ENCODE data around the gene SEMA3B. TPM values are rescaled to one million over a fixed set of nuclear protein-coding genes. Genes with fewer than 3 reads are reported as not detected.

Gene SEMA3B
- total and polyA plus RNA-seq, 12 donors: 14.9 to 46.7 (median 21.9) TPM

- no peak overlapping the region for H3K27ac ChIP-seq
- H3K36me3 ChIP-seq: peaks cover 0 to 2% (median 0%) of the 10 kb centered on the region in 9 donors
- H3K9me3 ChIP-seq: no peaks in the 10 kb centered on the region
- DNase-seq: no peak
- no peak for ATAC-seq
- H3K27me3 ChIP-seq: no peaks in the 10 kb centered on the region
- whole genome bisulfite sequencing, 2 donors: 64 to 91% methylated on average over 4 of the region's 4 CpGs
- intact Hi-C loops (cut with DNase I): no loop called here
- no peak overlapping the region for H3K4me3 ChIP-seq
- TF ChIP-seq, protein P1, sequence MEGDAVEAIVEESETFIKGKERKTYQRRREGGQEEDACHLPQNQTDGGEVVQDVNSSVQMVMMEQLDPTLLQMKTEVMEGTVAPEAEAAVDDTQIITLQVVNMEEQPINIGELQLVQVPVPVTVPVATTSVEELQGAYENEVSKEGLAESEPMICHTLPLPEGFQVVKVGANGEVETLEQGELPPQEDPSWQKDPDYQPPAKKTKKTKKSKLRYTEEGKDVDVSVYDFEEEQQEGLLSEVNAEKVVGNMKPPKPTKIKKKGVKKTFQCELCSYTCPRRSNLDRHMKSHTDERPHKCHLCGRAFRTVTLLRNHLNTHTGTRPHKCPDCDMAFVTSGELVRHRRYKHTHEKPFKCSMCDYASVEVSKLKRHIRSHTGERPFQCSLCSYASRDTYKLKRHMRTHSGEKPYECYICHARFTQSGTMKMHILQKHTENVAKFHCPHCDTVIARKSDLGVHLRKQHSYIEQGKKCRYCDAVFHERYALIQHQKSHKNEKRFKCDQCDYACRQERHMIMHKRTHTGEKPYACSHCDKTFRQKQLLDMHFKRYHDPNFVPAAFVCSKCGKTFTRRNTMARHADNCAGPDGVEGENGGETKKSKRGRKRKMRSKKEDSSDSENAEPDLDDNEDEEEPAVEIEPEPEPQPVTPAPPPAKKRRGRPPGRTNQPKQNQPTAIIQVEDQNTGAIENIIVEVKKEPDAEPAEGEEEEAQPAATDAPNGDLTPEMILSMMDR (IDR thresholded peaks at IDR 0.05): no peak
- peaks cover 1 to 51% (median 18%) of the 10 kb centered on the region in 9 donors for H3K4me1 ChIP-seq
These were observed 35.8 kb upstream of the SEMA3B start for GRCh38 chr3:50233176-50233575.

DNA sequence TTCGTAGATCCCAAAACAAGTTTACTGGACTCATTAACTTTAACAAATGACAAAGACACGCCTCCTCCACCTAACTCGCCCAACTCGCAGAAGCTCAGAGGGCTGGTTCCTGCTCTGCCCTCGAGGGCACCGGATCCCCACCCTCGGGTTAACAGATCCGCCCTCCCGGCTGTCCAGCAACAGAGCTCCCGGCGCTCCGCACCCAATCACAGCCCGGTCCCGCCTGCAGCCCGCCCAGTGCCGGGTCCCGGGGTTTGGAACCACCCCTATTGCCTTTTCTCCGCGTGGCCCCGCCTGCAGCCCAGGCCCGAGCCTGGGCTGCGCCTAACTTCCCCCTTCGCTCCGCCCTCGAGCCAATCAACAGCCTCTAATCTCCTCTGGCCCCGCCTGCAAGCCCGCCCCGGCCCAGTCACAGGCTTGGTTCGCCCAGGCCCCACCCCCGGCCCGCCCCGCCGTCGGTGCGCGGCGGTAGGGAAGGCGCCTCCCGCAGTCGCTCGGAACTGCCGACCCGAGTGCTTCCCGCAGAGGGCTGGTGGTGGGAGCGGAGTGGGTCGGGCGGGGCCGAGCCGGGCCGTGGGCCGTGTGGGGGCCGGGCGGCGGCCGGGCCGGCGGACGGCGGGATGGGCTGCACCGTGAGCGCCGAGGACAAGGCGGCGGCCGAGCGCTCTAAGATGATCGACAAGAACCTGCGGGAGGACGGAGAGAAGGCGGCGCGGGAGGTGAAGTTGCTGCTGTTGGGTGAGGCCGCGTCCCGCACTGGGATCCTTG is 33.0 kb upstream of the SEMA3B start, which contains the start of gene GNAI2:
Gene GNAI2 (plus strand): TSS at position 489 of the 768 bp plus-strand sequence. CDS start 132 bp downstream, at position 621.
- peak; percentile 98 to 99 for DNase-seq
- peak; percentile 91 to 95 (median 92) for ATAC-seq
- intact Hi-C loops (cut with DNase I): loop anchor here in 1 of 10 donors (5.0 kb wide), 1 partner anchor 86 kb away; the partner anchor contains the start of gene HYAL2
- peak within 1 kb of the TSS; percentile 86 to 100 (median 94) for H3K27ac ChIP-seq
- TF ChIP-seq, protein P1 (IDR thresholded peaks at IDR 0.05): no peak
- WGBS, 2 donors: 1% methylated on average over 68 to 75 of the region's 75 CpGs
- no peaks in the 10 kb centered on the region for H3K9me3 ChIP-seq
- no peaks in the 10 kb centered on the region for H3K27me3 ChIP-seq
- H3K36me3 ChIP-seq: peaks cover 0 to 22% (median 0%) of the 10 kb centered on the region in 9 donors
- peaks cover 20 to 51% (median 40%) of the 10 kb centered on the region in 9 donors for H3K4me1 ChIP-seq
- peak within 1 kb of the TSS; percentile 67 to 98 (median 90) for H3K4me3 ChIP-seq

DNA sequence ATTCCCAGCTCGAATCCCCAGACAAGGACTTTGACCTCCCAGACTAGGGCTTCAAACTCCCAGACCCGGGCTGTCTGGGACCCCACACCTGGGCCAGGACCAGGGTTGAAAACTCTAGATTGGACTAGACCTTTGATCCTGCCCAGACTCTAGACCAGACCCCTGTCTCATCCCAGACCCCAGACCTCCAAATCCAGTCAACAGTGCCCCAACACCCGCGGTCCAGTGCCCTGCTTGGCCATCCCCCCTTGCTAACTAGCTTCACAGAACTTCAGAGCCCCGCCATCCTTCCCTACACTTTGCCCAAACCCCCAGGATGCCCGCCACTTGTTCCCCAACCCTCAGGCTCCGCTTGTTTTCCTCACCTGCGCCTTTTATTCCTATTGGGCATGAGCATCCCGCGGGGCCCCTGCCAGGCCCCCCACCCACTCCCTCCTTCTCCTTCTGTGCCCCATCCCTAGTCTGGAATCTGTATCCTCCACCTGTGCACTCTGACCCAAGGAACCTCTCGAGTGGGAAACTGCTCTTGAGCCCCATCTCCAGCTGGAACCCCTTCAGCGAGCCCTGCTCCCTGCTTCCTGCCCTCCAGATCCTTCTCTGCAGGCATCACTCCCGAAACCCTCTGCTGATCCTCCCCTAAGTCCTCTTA is 32.3 kb upstream of the SEMA3B start:
- peaks cover 0 to 26% (median 0%) of the 10 kb centered on the region in 9 donors for H3K36me3 ChIP-seq
- ATAC-seq (no peak), DNase-seq (no peak)
- no peaks in the 10 kb centered on the region for H3K27me3 ChIP-seq
- peak overlapping the region; percentile 67 to 98 (median 90) for H3K4me3 ChIP-seq
- no peaks in the 10 kb centered on the region for H3K9me3 ChIP-seq
- 1% methylated on average over 13 of the region's 13 CpGs for WGBS, 2 donors
- H3K27ac ChIP-seq: peak overlapping the region; percentile 86 to 100 (median 94)
- TF ChIP-seq, protein P1 (IDR thresholded peaks at IDR 0.05): no peak
- H3K4me1 ChIP-seq: peaks cover 27 to 58% (median 47%) of the 10 kb centered on the region in 9 donors
- intact Hi-C loops (cut with DNase I): loop anchor here in 1 of 10 donors (5.0 kb wide), 1 partner anchor 86 kb away; the partner anchor contains the start of gene HYAL2

- Histone ChIP-seq H3K4me1 (peaks cover 31 to 64% (median 53%) of the 10 kb centered on the region in 9 donors), H3K36me3 (peaks cover 0 to 29% (median 0%) of the 10 kb centered on the region in 9 donors), H3K27ac (peak overlapping the region; percentile 86 to 100 (median 94)), H3K27me3 (no peaks in the 10 kb centered on the region), H3K4me3 (peak overlapping the region; percentile 67 to 98 (median 90)), H3K9me3 (no peaks in the 10 kb centered on the region)
- intact Hi-C loops (cut with DNase I): loop anchor here in 1 of 10 donors (5.0 kb wide), 1 partner anchor 85 kb away; the partner anchor contains the start of gene HYAL2
- ATAC-seq (peak in 1 of 8 donors; percentile 12), DNase-seq (peak in 1 of 2 donors; percentile 50)
- TF ChIP-seq, protein P1 (IDR thresholded peaks at IDR 0.05): no peak
- WGBS, 2 donors: 3 to 7% methylated on average over 7 of the region's 7 CpGs
These were observed 31.8 kb upstream of the SEMA3B start for GRCh38 chr3:50237133-50237651.

Data from heart right ventricle (tissue), 16 donors.